ENCODE data around the gene CDH1.

- no peak for TF ChIP-seq POLR2A (IDR thresholded peaks at IDR 0.05)
- no peak for TF ChIP-seq POLR2AphosphoS5 (IDR thresholded peaks at IDR 0.05)
- TF ChIP-seq CTCF (IDR thresholded peaks at IDR 0.05 in 8 of 11, conservative IDR thresholded peaks at IDR 0.05 in 3 of 11): no peak
Measured at GRCh38 chr16:68866933-68867332, 129.8 kb downstream of the CDH1 start.

Measured in spleen (tissue), 7 donors.